DOHH2 (cell line): ENCODE data around the gene B4GALT5.

Source experiments
- H3F3A ChIP-seq: fragments of 200-600 bp; sonication (generic), shearing (Covaris generic); 2 replicates; pipeline ENCODE4 v1.6.0; 2016; ENCODE audit warnings: antibody characterized with exemption, mild to moderate bottlenecking; ENCODE audit not compliant: control insufficient read depth, insufficient read depth
- H3K27ac ChIP-seq: fragments of 200-600 bp; sonication (generic); 2 replicates; pipeline ENCODE4 v1.5.1; 2014; ENCODE audit warnings: low read depth, mild to moderate bottlenecking, low read length, moderate library complexity
- H3K27me3 ChIP-seq: fragments of 200-600 bp; sonication (generic); 2 replicates; pipeline ENCODE4 v1.6.1; 2014; ENCODE audit warnings: mild to moderate bottlenecking, low read length, mixed read lengths; ENCODE audit not compliant: control insufficient read depth
- H3K36me3 ChIP-seq: fragments of 200-600 bp; sonication (generic); 2 replicates; pipeline ENCODE4 v1.6.1; 2014; ENCODE audit warnings: mild to moderate bottlenecking, low read length, moderate library complexity, mixed read lengths; ENCODE audit not compliant: control insufficient read depth
- H3K4me1 ChIP-seq: fragments of 200-600 bp; sonication (generic); 2 replicates; pipeline ENCODE4 v1.6.1; 2014; ENCODE audit warnings: mild to moderate bottlenecking, low read length, mixed read lengths; ENCODE audit not compliant: control insufficient read depth
- H3K4me2 ChIP-seq: fragments of 200-600 bp; sonication (generic); 2 replicates; pipeline ENCODE4 v1.6.0; 2014; ENCODE audit warnings: mild to moderate bottlenecking, low read length, moderate library complexity
- H3K4me3 ChIP-seq: fragments of 200-600 bp; sonication (generic); 2 replicates; pipeline ENCODE4 v1.5.1; 2014; ENCODE audit warnings: mild to moderate bottlenecking, low read length, mixed read lengths
- H3K79me2 ChIP-seq: fragments of 200-600 bp; sonication (generic); 2 replicates; pipeline ENCODE4 v1.6.1; 2014; ENCODE audit warnings: mild to moderate bottlenecking, low read length, mixed read lengths; ENCODE audit not compliant: control insufficient read depth
- H3K9me2 ChIP-seq: fragments of 200-600 bp; sonication (generic); replicated peaks from 2 replicates; pipeline ENCODE4 v1.6.1; 2014; ENCODE audit warnings: mild to moderate bottlenecking, low read length, mixed read lengths; ENCODE audit not compliant: control insufficient read depth
- H3K9me3 ChIP-seq: fragments of 200-600 bp; sonication (generic); 2 replicates; pipeline ENCODE4 v1.6.1; 2014; ENCODE audit warnings: antibody characterized with exemption, low read length, mixed read lengths; ENCODE audit not compliant: control insufficient read depth, insufficient read depth
- H4K20me1 ChIP-seq: fragments of 200-600 bp; sonication (generic); 2 replicates; pipeline ENCODE4 v1.6.0; 2014; ENCODE audit warnings: low read depth, mild to moderate bottlenecking, antibody characterized with exemption, low read length, moderate library complexity; ENCODE audit not compliant: control insufficient read depth, insufficient read depth
- CTCF ChIP-seq: fragments of 200-600 bp; sonication (generic); IDR thresholded peaks from one replicate; pipeline ENCODE4 v1.5.1; 2014; ENCODE audit warnings: antibody characterized with exemption, mild to moderate bottlenecking, low read depth, low read length; ENCODE audit not compliant: poor library complexity, severe bottlenecking
- EZH2phosphoT487 ChIP-seq: fragments of 200-600 bp; sonication (generic); IDR thresholded peaks from 2 replicates; pipeline ENCODE4 v1.6.1; 2017; ENCODE audit warnings: borderline replicate concordance, mild to moderate bottlenecking, antibody characterized with exemption, low read length, moderate library complexity, mixed read lengths

Gene B4GALT5

GRCh38 chr20:49585585-49586245 lies 128.0 kb downstream of the B4GALT5 start:
- H3K9me2 ChIP-seq = no peaks in the 10 kb centered on the region
- H3K4me2 ChIP-seq = no peak overlapping the region
- peaks cover 15% of the 10 kb centered on the region for H3K27me3 ChIP-seq
- no peaks in the 10 kb centered on the region for H3F3A ChIP-seq
- H4K20me1 ChIP-seq = no peaks in the 10 kb centered on the region
- no peaks in the 10 kb centered on the region for H3K9me3 ChIP-seq
- H3K36me3 ChIP-seq = no peaks in the 10 kb centered on the region
- H3K4me1 ChIP-seq = peaks cover 7% of the 10 kb centered on the region
- no peak for TF ChIP-seq CTCF
- TF ChIP-seq EZH2phosphoT487 = no peak
- no peak overlapping the region for H3K4me3 ChIP-seq
- no peak overlapping the region for H3K27ac ChIP-seq
- no peaks in the 10 kb centered on the region for H3K79me2 ChIP-seq

- H4K20me1 ChIP-seq = no peaks in the 10 kb centered on the region
- H3K4me3 ChIP-seq = no peak overlapping the region
- no peak for TF ChIP-seq EZH2phosphoT487
- no peak for TF ChIP-seq CTCF
- H3K9me3 ChIP-seq = no peaks in the 10 kb centered on the region
- no peak overlapping the region for H3K4me2 ChIP-seq
- no peaks in the 10 kb centered on the region for H3K79me2 ChIP-seq
- H3K4me1 ChIP-seq = no peaks in the 10 kb centered on the region
- no peak overlapping the region for H3K27ac ChIP-seq
- H3K36me3 ChIP-seq = no peaks in the 10 kb centered on the region
- H3K27me3 ChIP-seq = peaks cover 20% of the 10 kb centered on the region
- no peaks in the 10 kb centered on the region for H3K9me2 ChIP-seq
- no peaks in the 10 kb centered on the region for H3F3A ChIP-seq
Observed at GRCh38 chr20:49584418-49585382, 129.0 kb downstream of the B4GALT5 start.

- Histone ChIP-seq H3F3A (no peaks in the 10 kb centered on the region), H3K27me3 (peaks cover 28% of the 10 kb centered on the region), H3K9me2 (no peaks in the 10 kb centered on the region), H3K4me3 (no peak overlapping the region), H3K27ac (no peak overlapping the region), H3K4me2 (no peak overlapping the region), H3K4me1 (no peaks in the 10 kb centered on the region), H3K79me2 (no peaks in the 10 kb centered on the region), H4K20me1 (no peaks in the 10 kb centered on the region), H3K36me3 (no peaks in the 10 kb centered on the region), H3K9me3 (no peaks in the 10 kb centered on the region)
- TF ChIP-seq EZH2phosphoT487 (no peak), CTCF (no peak)
Observed at GRCh38 chr20:49583669-49584417, 129.8 kb downstream of the B4GALT5 start.
